GM18519 (cell line): Measurements from ENCODE around the gene RDH8.
"Not testable (repeated sequence)": the region's sequence is repeated elsewhere in the genome, so short reads cannot be mapped to it uniquely, and the experiment has no call there.

ENCODE experiments used
- ATAC-seq: cut with Tn5 transposase; IDR thresholded peaks from one replicate; pipeline ENCODE4 v1.9.1; 2021; ENCODE audit warnings: mild to moderate bottlenecking, moderate library complexity; ENCODE audit not compliant: unreplicated experiment, low FRiP score

Gene RDH8

DNA sequence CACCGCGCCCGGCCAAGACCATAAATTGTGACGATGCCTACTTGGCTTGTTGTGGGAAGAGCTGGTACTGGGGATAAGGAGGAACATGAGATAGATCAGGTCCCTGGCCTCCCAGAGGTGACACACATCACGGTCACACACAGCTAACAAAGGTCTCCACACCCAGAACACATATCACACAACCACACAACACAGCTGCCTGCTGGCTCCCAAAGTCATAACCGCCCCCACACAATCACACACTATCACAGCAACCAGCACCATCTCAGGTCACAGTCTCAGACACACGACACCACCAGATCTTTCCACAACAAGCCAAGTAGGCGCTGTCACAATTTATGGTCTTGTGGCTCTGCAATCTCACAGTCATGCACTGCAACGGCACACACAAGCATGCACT lies 8.7 kb upstream of the RDH8 start:
- no peak for ATAC-seq

DNA sequence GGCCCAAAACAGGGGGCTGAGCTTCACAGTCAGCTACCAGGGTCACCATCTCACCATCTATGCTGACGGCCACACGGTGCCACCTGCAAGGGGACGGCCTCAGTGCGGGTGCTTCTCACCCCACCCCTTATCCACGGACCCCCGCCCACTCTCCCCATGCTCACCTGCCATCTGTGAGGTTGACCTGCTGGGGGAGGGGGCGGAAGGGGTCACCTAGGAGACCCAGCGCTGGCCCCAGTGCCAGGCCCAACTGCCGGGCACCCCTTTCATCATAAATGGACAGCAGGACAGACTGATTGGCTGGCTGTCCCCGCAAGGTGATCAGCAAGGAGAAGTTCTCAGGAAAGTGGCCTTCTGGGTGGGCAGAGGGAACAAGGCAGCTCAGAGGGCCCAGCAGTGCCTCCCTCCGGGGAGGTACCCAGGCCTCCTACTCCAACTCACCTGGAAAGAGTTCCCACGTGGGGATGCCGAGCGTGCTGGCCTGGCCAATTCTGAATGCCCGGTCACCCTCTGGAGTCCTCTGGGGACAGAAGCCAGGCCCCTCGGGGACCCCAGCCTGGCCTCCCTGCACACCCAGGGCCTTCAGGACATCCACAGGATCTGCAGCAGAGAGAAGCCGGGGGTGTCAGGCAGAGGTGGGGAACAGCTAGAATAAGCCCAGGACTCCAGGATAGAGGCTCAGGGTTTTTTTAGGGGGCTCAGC lies 7.5 kb upstream of the RDH8 start:
- ATAC-seq: no peak

DNA sequence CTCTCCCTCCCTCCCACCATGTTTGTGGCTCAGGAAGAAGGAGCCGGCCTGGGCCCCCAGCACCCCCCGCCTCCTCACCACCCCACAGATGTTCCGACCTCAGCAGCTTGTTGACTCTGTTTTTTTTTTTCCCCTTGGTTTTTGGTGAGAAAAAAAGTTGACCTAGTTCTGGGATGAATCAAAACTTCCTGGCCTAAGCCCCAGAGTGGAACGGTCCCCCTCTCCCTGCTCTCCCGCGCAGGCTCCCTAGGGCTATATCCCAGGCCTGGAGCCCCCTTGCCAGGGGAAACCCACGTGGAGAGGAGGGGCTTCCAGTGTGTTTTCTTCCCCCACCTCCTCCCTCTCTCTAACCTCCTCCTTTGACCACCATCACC lies 7.0 kb upstream of the RDH8 start:
- no peak for ATAC-seq

DNA sequence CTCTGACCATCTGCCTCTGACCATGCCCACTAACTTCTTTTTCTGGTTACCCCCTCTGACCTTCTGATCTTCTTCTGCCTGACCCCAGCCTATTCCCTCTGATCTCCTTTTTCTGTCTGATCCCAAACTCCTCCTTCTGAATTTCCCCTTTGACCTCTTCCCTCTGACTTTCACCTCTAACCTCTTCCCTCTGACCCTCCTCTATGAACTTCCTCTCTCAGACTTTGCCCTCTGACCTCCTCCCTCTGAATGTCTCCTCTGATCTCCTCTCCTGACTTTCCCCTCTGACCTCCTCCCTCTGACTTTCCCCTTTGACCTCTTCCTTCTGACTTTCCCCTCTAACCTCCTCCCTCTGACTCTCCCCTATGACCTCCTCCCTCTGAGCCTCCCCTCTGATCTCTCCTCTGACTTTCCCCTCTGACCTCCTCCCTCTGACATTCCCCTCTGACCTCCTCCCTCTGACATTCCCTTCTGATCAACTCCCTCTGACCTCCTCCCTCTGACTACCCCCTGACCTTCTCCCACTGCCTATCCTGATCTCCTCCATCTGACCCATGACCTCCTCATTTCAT lies 6.4 kb upstream of the RDH8 start:
- no peak for ATAC-seq

DNA sequence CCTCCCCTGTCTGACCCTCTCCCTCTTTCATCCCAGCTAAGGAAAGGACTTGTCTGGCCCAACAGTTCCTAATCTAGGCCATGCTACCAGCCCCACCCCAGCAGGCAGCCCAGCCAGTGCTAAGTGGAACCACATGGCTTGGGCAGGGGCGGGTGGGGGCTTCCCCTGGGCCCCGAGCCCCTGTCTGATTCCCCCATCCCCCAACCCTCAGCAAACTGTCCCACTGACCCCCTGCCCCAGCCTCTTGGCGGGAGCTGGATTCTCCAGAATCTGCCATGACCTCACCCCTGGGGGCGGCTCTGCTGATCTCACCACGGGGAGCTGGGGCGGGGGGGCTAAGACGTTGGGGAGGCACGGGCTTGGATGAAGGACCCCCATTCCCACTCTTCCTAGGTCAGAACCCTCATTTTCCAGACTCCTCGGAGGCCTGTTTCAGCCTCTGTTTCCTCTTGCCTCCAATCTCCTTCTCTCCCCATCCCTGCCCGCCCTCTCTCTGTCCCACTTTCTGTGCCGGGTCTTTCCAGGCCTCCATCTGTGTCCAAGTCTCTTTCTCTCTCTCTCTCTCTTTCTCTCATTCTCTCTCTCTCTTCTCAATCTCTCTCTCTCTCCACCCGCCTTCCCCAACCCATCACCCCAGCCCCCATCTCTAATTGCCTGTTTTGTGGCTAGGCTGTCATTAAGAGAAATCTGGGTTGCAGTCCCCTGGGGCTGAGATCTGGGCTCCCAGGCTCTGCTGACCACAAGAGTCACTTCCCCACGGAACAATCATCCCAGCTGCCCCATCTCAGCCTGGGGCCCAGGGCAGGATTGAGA lies 5.7 kb upstream of the RDH8 start:
- ATAC-seq: no peak

DNA sequence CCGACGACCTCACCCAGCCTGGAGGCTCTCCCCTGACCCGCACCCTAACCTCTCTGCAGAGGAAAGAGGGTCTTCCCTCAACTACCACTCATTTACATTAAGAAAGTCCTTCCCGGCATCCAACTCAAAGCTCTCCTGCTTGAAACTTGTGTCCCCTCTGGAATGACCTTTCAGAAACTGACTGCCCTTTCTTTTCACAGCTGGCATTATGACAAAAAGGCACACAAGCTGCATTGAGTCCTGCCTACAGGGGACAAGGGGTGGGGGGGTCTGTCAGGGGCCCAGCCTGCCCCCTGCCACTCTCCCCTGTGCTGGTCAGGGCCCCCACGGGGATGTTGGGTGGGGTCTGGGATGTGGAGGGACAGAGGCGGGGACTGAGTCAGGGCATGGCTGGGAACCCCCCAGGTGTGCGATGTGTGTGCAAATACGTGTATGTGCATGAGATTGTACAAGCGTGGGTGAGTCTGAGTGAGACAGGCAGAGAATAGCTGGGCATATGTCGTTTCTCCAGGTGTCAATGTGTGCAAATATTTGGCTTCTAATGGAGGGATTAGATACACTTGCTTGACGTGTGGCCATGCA lies 5.0 kb upstream of the RDH8 start:
- no peak for ATAC-seq

DNA sequence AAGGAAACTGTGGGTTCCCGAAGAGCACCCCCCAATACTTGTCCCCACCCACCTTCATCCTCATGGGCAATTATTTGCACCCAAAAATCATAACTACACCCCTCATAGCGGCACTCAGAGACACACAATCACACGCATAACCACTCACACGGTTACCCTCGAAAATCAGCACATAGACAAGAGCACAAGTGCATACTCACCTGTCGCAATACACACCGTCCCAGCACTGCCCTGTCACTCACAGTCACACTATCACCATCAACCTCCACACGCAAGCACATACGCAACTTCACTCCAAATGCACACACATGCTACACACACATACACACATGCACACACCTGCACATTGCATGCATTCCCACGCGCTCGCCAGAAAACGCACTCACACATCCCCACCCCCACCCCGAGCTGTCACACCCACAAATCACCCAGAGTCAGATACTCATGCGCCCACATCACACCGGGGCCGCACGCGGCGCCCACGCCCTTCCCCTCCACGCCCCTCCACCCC lies 3.5 kb upstream of the RDH8 start:
- ATAC-seq: no peak

DNA sequence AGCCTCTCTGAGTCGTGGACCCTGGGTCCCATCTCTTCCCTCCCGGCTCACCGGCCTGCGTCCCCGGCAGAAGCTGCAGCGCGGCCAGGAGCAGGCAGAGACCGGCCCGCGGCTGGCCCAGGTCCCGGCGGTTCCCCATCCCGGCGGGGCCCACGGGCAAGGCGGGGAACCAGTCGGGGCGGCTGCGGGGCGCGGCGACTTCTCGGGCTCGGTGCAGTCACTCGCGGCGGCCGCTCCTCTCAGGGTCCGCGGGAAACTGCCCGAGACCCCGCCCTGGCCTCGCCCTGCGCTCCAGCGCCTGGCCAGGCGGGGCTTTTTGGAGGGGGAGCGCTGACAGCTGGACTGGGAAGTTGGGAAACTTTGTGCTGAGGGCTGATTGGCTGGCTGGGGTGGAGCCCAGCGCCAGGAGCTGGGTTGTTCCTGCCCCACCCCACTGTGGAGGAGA lies 3.0 kb upstream of the RDH8 start, which contains the start of gene COL5A3:
Gene COL5A3, minus strand, starts transcription at position 258 of the 445 bp plus-strand sequence. Its CDS starts 119 bp downstream, at position 139.
- no peak for ATAC-seq

DNA sequence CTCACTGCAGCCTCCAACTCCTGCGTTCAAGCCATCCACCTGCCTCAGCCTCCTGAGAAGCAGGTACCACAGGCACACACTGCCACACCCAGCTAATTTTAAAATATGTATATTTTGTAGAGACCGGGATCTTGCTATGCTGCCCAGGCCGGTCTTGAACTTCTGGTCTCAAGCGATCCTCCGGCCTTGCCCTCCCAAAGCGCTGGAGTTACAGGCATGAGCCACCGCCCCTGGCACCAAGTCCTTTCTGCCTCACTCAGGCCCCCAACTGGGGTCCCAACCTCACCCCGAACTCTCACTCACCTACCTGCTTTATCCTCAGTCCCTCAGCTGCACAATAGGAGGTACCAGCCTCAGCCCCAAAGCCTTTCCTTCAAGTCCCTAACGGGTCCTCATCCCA lies 2.3 kb upstream of the RDH8 start:
- no peak for ATAC-seq

DNA sequence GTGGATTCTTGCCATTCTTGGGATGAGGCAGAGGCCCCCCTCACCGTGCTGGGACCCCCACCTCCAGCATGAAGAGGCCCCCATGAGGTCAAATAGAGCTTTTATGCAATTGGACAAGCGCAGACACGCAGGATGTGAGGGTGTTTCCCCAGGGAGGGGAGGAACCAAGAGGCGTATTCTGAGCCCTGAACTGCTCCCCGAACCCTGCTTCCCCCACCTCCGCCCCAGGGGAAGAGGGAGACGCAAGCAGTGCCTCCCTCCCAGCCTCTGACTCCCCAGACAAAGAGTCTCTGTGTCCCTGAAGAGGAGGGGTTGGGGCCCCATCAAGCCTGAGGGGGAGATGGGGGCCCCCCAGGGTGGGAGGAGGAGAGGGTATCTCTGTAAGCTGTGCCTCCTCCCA lies 1.3 kb upstream of the RDH8 start:
- ATAC-seq: no peak

DNA sequence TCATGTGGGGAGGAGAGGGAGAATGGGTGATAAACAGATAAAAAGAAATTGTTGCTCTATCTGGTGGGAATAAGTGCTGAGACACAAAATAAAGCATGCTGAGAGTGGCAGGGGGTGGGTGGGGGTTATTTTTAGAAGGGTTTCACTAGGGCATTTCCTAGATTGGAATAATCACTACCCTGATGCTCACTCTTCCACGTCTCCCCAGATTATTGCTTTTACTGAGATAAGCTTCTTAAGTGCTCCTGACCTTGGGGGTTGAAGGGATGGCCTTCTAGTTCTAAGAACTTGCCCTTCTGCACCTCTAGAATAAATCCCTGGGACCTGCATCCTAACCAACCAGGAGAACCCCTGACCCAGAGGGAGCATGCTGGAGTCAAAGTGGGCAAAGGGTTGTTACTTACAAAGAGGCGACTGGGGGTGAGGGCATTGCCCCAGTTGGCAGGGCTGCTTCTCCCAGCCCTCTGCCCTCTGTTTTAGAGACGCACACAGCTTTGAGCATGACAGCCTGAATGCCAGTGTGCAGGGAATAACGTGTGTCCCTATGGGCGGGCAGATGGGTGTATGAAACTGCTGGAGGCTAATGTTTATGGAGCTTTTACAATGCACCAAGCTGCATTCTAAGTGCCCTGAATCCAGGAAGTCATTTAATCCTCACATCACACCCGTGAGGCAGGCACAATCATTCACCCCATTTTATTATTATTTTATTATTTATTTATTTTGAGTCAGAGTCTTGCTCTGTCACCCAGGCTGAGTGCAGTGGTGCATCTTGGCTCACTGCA lies 743 bp downstream of the RDH8 start:
- ATAC-seq: no peak

DNA sequence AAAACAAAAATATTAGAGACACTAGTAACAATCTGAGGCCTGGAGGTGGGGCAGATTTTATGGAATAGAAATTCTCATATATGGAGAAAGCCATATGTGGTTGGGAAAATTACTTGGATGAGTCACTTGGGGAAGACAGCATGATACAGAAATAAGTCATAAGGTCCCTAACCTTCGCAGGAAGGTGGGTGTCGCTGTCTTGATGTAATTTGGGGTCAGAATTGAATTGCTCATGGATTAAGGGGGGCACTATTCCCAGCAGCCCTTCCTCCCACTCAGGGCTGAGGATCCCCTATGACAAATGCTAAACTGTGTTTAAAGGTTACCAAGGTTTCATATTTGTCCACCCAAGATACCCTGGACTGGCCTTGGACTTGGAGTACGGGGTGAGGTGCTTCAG lies 5.0 kb downstream of the RDH8 start:
- no peak for ATAC-seq

DNA sequence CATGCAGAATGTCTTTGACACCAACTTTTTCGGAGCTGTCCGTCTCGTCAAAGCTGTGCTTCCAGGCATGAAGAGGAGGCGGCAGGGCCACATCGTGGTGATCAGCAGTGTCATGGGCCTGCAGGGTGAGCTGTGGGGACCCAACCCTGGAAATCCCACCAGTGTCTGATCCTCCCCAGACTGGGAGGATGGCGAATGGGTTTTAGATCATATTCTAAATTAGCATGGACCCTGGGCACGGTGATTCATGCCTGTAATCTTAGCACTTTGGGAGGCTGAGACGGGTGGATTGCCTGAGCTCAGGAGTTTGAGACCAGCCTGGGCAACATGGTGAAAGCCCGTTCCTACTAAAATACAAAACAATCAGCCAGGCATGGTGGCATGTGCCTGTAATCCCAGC lies 5.5 kb downstream of the RDH8 start:
- ATAC-seq: no peak

DNA sequence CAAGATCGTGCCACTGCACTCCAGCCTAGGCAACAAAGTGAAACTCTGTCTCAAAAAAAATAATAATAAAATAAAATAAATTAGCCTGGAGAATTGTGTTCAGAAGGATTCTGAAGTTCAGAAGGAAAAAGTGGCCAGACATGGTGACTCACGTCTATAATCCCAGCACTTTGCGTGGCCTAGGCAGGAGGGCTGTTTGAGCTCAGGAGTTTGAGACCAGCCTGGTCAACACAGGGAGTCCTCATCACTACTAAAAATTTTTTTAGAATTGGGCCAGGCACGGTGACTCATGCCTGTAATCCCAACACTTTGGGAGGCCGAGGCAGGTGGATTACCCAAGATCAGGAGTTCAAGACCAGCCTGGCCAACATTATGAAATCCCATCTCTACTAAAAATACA lies 6.0 kb downstream of the RDH8 start:
- no peak for ATAC-seq

DNA sequence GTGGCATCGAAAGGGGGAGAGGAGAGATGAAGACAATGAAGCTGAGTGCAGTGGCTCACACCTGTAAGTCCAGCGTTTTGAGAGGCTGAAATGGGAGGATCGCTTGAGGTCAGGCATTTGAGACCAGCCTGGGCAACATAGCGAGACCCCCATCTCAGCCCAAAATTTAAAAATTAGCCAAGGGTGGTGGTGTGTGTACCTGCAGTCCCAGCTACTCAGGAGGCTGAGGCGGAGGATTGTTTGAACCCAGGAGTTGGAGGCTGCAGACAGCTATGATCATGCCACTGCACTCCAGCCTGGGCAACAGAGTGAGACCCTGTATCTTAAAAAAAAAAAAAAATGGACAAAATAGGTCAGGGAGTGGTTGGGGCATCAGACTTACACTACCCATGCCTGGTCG lies 7.6 kb downstream of the RDH8 start:
- no peak for ATAC-seq

DNA sequence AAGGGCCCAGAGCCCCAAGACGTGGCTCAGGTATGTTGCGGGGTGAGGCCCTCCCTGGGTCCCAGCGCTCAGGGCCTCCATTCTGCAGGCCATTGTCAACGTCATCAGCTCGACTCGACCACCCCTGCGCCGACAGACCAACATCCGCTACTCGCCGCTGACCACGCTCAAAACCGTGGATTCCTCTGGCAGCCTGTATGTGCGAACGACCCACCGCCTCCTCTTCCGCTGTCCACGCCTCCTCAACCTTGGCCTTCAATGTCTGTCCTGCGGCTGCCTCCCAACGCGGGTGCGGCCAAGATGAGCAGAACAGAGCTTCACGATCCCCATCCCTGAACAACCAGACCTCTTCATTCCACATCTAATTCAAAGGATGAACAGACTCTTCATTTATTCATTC lies 8.2 kb downstream of the RDH8 start:
- ATAC-seq: no peak

DNA sequence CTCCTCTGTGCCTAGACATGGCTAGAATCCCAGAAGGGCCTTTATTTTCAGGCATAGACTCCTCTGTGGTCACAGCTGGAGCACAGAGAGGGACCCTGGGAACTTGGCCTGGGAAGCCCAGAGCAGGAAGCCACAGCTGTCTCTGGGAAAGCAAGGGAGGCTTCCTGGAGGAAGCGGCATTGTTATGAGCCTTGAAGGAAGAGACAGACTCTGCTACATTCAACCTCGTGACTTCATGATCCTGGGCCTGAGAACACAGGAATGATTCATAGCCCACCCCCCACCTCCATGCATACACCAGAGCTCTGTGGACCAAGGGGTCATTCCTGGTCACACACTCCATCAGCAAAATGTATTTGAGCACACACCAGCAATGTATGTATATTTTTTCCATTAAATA lies 8.6 kb downstream of the RDH8 start:
- no peak for ATAC-seq

DNA sequence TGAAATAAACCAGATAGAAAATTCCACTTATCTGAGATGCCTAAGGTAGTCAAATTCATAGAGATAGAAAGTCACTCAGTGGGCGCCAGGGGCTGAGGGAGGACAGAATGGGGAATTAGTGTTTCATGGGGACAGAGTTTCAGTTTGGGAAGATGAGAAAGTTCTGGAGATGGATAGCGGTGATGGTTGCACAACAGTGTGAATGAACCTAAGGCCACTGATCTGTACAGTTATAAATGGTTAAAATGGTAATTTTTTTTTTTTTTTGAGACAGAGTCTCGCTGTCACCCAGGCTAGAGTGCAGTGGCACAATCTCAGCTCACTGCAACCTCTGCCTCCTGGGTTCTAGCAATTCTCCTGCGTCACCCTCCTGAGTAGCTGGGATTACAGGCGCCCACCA lies 9.8 kb downstream of the RDH8 start:
- ATAC-seq: not testable (repeated sequence)

DNA sequence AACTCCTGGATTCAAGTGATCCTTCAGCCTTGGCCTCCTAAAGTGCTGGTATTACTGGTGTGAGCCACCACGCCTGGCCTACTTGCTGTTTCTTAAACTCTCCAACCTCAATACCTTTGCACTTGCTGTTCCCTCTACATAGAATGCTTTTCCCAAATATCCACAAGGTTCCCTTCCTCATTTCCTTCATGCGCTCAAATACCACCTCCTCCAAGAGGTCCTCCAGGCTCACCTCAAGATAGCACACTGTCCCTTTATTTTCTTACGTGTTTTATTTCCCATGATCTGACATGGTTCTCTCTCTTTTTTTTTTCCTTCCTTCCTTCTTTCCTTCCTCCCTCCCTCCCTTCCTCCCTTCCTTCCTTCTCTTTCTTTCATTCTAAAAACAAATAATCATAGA lies 13.5 kb downstream of the RDH8 start:
- ATAC-seq: no peak
